K562 (cell line): ENCODE measurements around the gene DELE1. TPM values are rescaled to one million over a fixed set of nuclear protein-coding genes. Genes with fewer than 3 reads are reported as not detected.

ENCODE experiments used
- BHLHE40 ChIP-seq: IDR thresholded peaks from 2 replicates; pipeline ENCODE4 v1.6.1; 2011; ENCODE audit warnings: low read length, improper control_type of control experiment
- C11orf30 ChIP-seq: fragments of 450-650 bp; IDR thresholded peaks from 2 replicates; pipeline ENCODE4 v1.6.1; 2016; ENCODE audit warnings: low read depth, mild to moderate bottlenecking
- ETS2 ChIP-seq: IDR thresholded peaks from 2 replicates; pipeline ENCODE4 v1.6.1; 2016; ENCODE audit warnings: borderline replicate concordance, missing genetic modification characterization, mild to moderate bottlenecking, moderate library complexity, missing compliant biosample characterization; ENCODE audit not compliant: poor library complexity, severe bottlenecking
- FOXJ2 ChIP-seq: fragments of 200-800 bp; sonication (Bioruptor generic); IDR thresholded peaks from 2 replicates; pipeline ENCODE4 v1.6.1; 2016; ENCODE audit warnings: missing genetic modification characterization, missing compliant biosample characterization
- HMG20B ChIP-seq: fragments of 250-450 bp; sonication (Bioruptor Pico); IDR thresholded peaks from 2 replicates; pipeline ENCODE4 v1.5.0; 2021; ENCODE audit warnings: mild to moderate bottlenecking
- LCOR ChIP-seq: sonication (generic); formaldehyde crosslinking; IDR thresholded peaks from 2 replicates; pipeline ENCODE4 v1.8.0; 2022; ENCODE audit warnings: mild to moderate bottlenecking, missing genetic modification reagents
- MAFG ChIP-seq: fragments of 450-650 bp; conservative IDR thresholded peaks from 2 replicates; pipeline ENCODE4 v1.6.1; 2016; ENCODE audit warnings: missing genetic modification characterization, missing compliant biosample characterization
- MTA3 ChIP-seq: fragments of 450-650 bp; formaldehyde crosslinking; IDR thresholded peaks from 2 replicates; pipeline ENCODE4 v1.6.1; 2017; ENCODE audit warnings: mild to moderate bottlenecking, borderline replicate concordance
- NFE2L1 ChIP-seq: fragments of 450-650 bp; IDR thresholded peaks from 2 replicates; pipeline ENCODE4 v1.6.1; 2016; ENCODE audit warnings: missing genetic modification characterization, low read depth, mild to moderate bottlenecking, missing compliant biosample characterization, moderate library complexity, borderline replicate concordance
- RBM17 ChIP-seq: fragments of 200-400 bp; formaldehyde crosslinking; IDR thresholded peaks from 2 replicates; pipeline ENCODE4 v1.6.1; 2017; ENCODE audit warnings: low read depth, mild to moderate bottlenecking, low read length, borderline replicate concordance
- ZNF224 ChIP-seq: sonication (generic); formaldehyde crosslinking; IDR thresholded peaks from 2 replicates; pipeline ENCODE4 v1.8.0; 2022; ENCODE audit warnings: mild to moderate bottlenecking, missing genetic modification reagents
- ZNF384 ChIP-seq: IDR thresholded peaks from 2 replicates; pipeline ENCODE4 v1.6.1; 2012; ENCODE audit warnings: low read depth, low read length, improper control_type of control experiment
- ZZZ3 ChIP-seq: fragments of 450-650 bp; IDR thresholded peaks from 2 replicates; pipeline ENCODE4 v1.6.1; 2016; ENCODE audit warnings: antibody characterized with exemption, mild to moderate bottlenecking, moderate library complexity
- polyA plus RNA-seq, 8 experiments: library from polyadenylated mRNA; depleted of rRNA in 4 of 8; stranded (reverse) in 5 of 8; unstranded in 3 of 8; fragments of >200 nt; fragmentation: Nextera tagmentation in 2 of 8; fragmentation: Illumina TruSeq in 1 of 8; extraction: Ambion mirVana in 2 of 8; extraction: Trizol in 1 of 8; gene quantifications; 2 replicates each; pipeline versions ENCODE4 v1.2.1 to v1.2.3, GENCODE V29; 2011 to 2014; ENCODE audit warnings: inconsistent platforms in 1 of 8, missing spikeins in 1 of 8
- total RNA-seq, 7 experiments: library from RNA; depleted of rRNA in 6 of 7; stranded (reverse); fragments of >200 nt in 6 of 7; fragmentation: Illumina TruSeq in 2 of 7; extraction: Trizol in 2 of 7; gene quantifications; 2 replicates each; pipeline versions ENCODE4 v1.2.1 to v1.2.3, GENCODE V29; 2011 to 2021; ENCODE audit warnings: low replicate concordance in 1 of 7
- TF ChIP-seq, protein P1 (sequence below): fragments of 250-450 bp; sonication (Bioruptor Pico); IDR thresholded peaks from 2 replicates; pipeline ENCODE4 v1.8.0; 2022; ENCODE audit warnings: moderate library complexity, mild to moderate bottlenecking, inconsistent platforms
- TF ChIP-seq, protein P2 (sequence below): sonication (generic); formaldehyde crosslinking; IDR thresholded peaks from 2 replicates; pipeline ENCODE4 v1.8.0; 2022; ENCODE audit warnings: mild to moderate bottlenecking, missing genetic modification reagents, borderline replicate concordance
- TF ChIP-seq, protein P3 (sequence below): fragments of 250-450 bp; sonication (Bioruptor Pico); IDR thresholded peaks from 2 replicates; pipeline ENCODE4 v1.4.0; 2020; ENCODE audit warnings: mild to moderate bottlenecking, moderate library complexity
- TF ChIP-seq, protein P4 (sequence below), 2 experiments: fragments of 450-650 bp; conservative IDR thresholded peaks; 2 replicates each; pipeline ENCODE4 v1.6.1; 2017; ENCODE audit warnings: mild to moderate bottlenecking in 2 of 2, moderate library complexity in 2 of 2
- TF ChIP-seq, protein P5 (sequence below): IDR thresholded peaks from 3 replicates; pipeline ENCODE4 v1.6.1; 2011; ENCODE audit warnings: borderline replicate concordance, mild to moderate bottlenecking; ENCODE audit not compliant: insufficient read length, insufficient read depth

DELE1 gene
- total and polyA plus RNA-seq, 9 of the 15 experiments (the other 6 are each of a cell fraction or from before 2014, with no cell fraction given), result 16.6 to 74.4 (median 49.8) TPM

DNA sequence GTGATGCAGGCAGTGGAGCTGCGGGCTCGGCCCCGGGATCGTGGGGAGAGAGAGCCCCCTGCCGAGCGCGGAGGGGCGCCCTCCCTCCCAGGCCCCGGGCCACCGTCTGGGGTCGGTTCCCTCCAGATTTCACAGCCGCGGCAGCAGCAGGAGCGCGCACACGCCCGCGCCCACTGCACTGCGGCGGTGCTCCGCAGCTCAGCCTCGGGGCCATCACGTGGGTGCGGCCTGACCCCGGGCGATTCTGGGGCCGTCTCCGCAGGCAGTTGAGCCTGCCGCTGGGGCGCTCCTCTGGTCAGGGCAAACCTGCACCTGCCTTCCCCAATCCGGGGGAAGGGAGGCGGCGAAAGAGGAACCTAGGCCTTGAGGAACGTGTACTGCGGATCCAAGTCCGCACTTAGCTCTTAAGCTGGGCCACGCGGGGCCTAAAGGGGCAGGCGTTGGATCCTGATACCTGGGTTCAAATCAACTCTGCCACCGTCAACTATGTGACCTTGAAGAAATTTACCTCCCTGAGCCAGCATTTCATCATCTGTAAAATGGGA is 9.4 kb upstream of the DELE1 start (continued):
- no peak for TF ChIP-seq FOXJ2 (tag)
- TF ChIP-seq, protein P1, sequence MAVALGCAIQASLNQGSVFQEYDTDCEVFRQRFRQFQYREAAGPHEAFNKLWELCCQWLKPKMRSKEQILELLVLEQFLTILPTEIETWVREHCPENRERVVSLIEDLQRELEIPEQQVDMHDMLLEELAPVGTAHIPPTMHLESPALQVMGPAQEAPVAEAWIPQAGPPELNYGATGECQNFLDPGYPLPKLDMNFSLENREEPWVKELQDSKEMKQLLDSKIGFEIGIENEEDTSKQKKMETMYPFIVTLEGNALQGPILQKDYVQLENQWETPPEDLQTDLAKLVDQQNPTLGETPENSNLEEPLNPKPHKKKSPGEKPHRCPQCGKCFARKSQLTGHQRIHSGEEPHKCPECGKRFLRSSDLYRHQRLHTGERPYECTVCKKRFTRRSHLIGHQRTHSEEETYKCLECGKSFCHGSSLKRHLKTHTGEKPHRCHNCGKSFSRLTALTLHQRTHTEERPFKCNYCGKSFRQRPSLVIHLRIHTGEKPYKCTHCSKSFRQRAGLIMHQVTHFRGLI (CRISPR knock-in tag), result no peak
- TF ChIP-seq BHLHE40, result peak; percentile 68
- TF ChIP-seq, protein P2, sequence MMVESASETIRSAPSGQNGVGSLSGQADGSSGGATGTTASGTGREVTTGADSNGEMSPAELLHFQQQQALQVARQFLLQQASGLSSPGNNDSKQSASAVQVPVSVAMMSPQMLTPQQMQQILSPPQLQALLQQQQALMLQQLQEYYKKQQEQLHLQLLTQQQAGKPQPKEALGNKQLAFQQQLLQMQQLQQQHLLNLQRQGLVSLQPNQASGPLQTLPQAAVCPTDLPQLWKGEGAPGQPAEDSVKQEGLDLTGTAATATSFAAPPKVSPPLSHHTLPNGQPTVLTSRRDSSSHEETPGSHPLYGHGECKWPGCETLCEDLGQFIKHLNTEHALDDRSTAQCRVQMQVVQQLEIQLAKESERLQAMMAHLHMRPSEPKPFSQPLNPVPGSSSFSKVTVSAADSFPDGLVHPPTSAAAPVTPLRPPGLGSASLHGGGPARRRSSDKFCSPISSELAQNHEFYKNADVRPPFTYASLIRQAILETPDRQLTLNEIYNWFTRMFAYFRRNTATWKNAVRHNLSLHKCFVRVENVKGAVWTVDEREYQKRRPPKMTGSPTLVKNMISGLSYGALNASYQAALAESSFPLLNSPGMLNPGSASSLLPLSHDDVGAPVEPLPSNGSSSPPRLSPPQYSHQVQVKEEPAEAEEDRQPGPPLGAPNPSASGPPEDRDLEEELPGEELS, result no peak
- TF ChIP-seq MAFG, result no peak
- no peak for TF ChIP-seq RBM17
- TF ChIP-seq, protein P3, sequence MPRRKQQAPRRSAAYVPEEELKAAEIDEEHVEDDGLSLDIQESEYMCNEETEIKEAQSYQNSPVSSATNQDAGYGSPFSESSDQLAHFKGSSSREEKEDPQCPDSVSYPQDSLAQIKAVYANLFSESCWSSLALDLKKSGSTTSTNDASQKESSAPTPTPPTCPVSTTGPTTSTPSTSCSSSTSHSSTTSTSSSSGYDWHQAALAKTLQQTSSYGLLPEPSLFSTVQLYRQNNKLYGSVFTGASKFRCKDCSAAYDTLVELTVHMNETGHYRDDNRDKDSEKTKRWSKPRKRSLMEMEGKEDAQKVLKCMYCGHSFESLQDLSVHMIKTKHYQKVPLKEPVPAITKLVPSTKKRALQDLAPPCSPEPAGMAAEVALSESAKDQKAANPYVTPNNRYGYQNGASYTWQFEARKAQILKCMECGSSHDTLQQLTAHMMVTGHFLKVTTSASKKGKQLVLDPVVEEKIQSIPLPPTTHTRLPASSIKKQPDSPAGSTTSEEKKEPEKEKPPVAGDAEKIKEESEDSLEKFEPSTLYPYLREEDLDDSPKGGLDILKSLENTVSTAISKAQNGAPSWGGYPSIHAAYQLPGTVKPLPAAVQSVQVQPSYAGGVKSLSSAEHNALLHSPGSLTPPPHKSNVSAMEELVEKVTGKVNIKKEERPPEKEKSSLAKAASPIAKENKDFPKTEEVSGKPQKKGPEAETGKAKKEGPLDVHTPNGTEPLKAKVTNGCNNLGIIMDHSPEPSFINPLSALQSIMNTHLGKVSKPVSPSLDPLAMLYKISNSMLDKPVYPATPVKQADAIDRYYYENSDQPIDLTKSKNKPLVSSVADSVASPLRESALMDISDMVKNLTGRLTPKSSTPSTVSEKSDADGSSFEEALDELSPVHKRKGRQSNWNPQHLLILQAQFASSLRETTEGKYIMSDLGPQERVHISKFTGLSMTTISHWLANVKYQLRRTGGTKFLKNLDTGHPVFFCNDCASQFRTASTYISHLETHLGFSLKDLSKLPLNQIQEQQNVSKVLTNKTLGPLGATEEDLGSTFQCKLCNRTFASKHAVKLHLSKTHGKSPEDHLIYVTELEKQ (CRISPR knock-in tag), result no peak
- no peak for TF ChIP-seq HMG20B (CRISPR knock-in tag)
- TF ChIP-seq ZNF224 (CRISPR knock-in tag), result no peak
- peak; percentile 76; the same call in 1 of the 2 replicates for TF ChIP-seq LCOR (CRISPR knock-in tag)
- no peak for TF ChIP-seq ETS2 (tag)
- TF ChIP-seq, protein P4, sequence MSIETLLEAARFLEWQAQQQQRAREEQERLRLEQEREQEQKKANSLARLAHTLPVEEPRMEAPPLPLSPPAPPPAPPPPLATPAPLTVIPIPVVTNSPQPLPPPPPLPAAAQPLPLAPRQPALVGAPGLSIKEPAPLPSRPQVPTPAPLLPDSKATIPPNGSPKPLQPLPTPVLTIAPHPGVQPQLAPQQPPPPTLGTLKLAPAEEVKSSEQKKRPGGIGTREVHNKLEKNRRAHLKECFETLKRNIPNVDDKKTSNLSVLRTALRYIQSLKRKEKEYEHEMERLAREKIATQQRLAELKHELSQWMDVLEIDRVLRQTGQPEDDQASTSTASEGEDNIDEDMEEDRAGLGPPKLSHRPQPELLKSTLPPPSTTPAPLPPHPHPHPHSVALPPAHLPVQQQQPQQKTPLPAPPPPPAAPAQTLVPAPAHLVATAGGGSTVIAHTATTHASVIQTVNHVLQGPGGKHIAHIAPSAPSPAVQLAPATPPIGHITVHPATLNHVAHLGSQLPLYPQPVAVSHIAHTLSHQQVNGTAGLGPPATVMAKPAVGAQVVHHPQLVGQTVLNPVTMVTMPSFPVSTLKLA (conservative IDR thresholded peaks at IDR 0.05), result peak; percentile 41 to 54; a peak in 1 of 4 replicates
- TF ChIP-seq ZNF384, result no peak
- no peak for TF ChIP-seq ZZZ3
- TF ChIP-seq, protein P5, sequence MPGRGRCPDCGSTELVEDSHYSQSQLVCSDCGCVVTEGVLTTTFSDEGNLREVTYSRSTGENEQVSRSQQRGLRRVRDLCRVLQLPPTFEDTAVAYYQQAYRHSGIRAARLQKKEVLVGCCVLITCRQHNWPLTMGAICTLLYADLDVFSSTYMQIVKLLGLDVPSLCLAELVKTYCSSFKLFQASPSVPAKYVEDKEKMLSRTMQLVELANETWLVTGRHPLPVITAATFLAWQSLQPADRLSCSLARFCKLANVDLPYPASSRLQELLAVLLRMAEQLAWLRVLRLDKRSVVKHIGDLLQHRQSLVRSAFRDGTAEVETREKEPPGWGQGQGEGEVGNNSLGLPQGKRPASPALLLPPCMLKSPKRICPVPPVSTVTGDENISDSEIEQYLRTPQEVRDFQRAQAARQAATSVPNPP, result no peak
- TF ChIP-seq MTA3, result peak; percentile 40; the same call in 1 of the 2 replicates
- TF ChIP-seq C11orf30, result no peak
- TF ChIP-seq NFE2L1 (tag), result no peak
